Measurements from ENCODE around the gene PAN2.

PAN2 gene

GRCh38 chr12:56271031-56271430, 62.8 kb downstream of the PAN2 start:
- peak; percentile 44 for TF ChIP-seq CTCF (IDR thresholded peaks at IDR 0.05; ENCODE audit: borderline replicate concordance, control extremely low read depth, extremely low read depth, insufficient read depth, missing control alignments)
- in situ Hi-C loops (cut with MboI; ENCODE audit: low sequenced_read_pairs, unreplicated experiment) = no loop called here
- DNase-seq (ENCODE audit: low spot score) = no peak

GRCh38 chr12:56267443-56268071, 66.2 kb downstream of the PAN2 start:
- in situ Hi-C loops (cut with MboI; ENCODE audit: low sequenced_read_pairs, unreplicated experiment) = no loop called here
- peak; percentile 54 for DNase-seq (ENCODE audit: low spot score)
- no peak for TF ChIP-seq CTCF (IDR thresholded peaks at IDR 0.05; ENCODE audit: borderline replicate concordance, control extremely low read depth, extremely low read depth, insufficient read depth, missing control alignments)

- peak; percentile 31 for TF ChIP-seq CTCF (IDR thresholded peaks at IDR 0.05; ENCODE audit: borderline replicate concordance, control extremely low read depth, extremely low read depth, insufficient read depth, missing control alignments)
- DNase-seq (ENCODE audit: low spot score) = peak; percentile 96
Measured at GRCh38 chr12:56266693-56267442, 66.9 kb downstream of the PAN2 start, which contains the start of gene COQ10A. Gene COQ10A, plus strand, starts transcription at chr12:56266942. Its CDS starts 177 bp downstream, at chr12:56267119.

More at GRCh38 chr12:56266693-56267442, 66.9 kb downstream of the PAN2 start, which contains the start of gene COQ10A:
- in situ Hi-C loops (cut with MboI; ENCODE audit: low sequenced_read_pairs, unreplicated experiment) = no loop called here

Measured in GM13976 (cell line).